ENCODE data around the gene TMEM86A. TPM values are rescaled to one million over a fixed set of nuclear protein-coding genes. Genes with fewer than 3 reads are reported as not detected.

The TMEM86A gene
- total RNA-seq, 2 donors from 2014 or later, result 6.2 to 6.9 TPM

- WGBS, 2 experiments (ENCODE audit: insufficient coverage in 1 of 2, insufficient read length in 1 of 2), result 78 to 80% methylated on average over 7 of the region's 7 CpGs
- H3K27ac Mint-ChIP-seq, result no peak overlapping the region
These were observed 16.9 kb downstream of the TMEM86A start for GRCh38 chr11:18715476-18715875.

DNA sequence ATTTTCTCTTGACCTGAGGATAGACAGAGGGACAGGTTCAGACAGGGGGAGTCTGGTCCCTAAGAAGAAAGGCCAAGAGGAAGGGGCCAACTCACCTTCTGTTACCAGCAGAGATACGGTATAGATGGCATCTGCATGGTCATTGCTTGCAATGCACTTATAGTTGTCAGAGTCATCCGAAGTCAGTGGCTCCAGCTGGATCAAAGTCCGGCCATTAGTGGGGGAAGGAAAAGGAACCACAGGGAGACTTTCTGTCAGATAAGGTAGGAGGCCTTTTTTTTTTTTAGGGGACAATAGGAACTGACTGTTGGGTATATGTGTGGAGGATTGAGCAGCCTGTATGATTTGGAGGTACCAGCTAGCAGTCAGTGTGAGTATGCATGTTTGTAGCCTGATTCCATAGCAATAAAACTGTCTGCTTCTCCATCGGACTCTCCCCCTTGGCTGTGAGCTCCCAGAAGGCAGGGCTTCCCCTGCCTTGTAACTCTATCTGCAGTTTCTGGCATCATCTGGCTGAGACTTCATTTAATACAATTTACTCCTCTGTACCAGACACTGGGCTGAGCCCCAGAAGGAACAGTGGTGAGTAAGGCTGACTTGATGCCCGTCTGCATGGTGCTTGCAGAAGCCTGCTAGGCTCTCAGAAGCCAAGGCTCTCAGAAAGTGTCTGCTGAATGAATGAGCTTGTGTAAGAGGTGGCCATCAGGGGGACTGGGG is 21.7 kb downstream of the TMEM86A start:
- DNase-seq, result no peak
- Mint-ChIP-seq H3K9me3 (no peaks in the 10 kb centered on the region), H3K27ac (no peak overlapping the region), H3K4me3 (peak overlapping the region; percentile 76), H3K27me3 (ENCODE audit: insufficient read depth) (peaks cover 51% of the 10 kb centered on the region), H3K4me1 (peaks cover 5% of the 10 kb centered on the region), H3K36me3 (ENCODE audit: low read depth) (no peaks in the 10 kb centered on the region)
- H3K36me3 ChIP-seq (ENCODE audit: control insufficient read depth, insufficient read depth, low read length), result no peaks in the 10 kb centered on the region
- 89% methylated on average over 4 to 5 of the region's 5 CpGs for WGBS, 2 experiments (ENCODE audit: insufficient coverage in 1 of 2, insufficient read length in 1 of 2)
- no peak overlapping the region for H3K27ac ChIP-seq (ENCODE audit: low read depth, low read length)
- H3K9ac ChIP-seq (ENCODE audit: extremely low read depth, low read length, poor library complexity, severe bottlenecking), result no peak overlapping the region
- no peaks in the 10 kb centered on the region for H3K4me1 ChIP-seq (ENCODE audit: control insufficient read depth, insufficient read depth, low read length)
- no peak for TF ChIP-seq CTCF (conservative IDR thresholded peaks at IDR 0.05)
- peaks cover 40% of the 10 kb centered on the region for H3K27me3 ChIP-seq (ENCODE audit: control insufficient read depth, insufficient read depth, low read length, poor library complexity, severe bottlenecking)
- peak overlapping the region; percentile 87 for H3K4me3 ChIP-seq (ENCODE audit: low read length)
- no peaks in the 10 kb centered on the region for H3K9me3 ChIP-seq (ENCODE audit: control insufficient read depth, low read length)

More at GRCh38 chr11:18715476-18715875, 16.9 kb downstream of the TMEM86A start:
- Histone ChIP-seq H3K9ac (ENCODE audit: extremely low read depth, low read length, poor library complexity, severe bottlenecking) (no peak overlapping the region), H3K27ac (ENCODE audit: low read depth, low read length) (no peak overlapping the region), H3K4me1 (ENCODE audit: control insufficient read depth, insufficient read depth, low read length) (no peaks in the 10 kb centered on the region), H3K27me3 (ENCODE audit: control insufficient read depth, insufficient read depth, low read length, poor library complexity, severe bottlenecking) (peaks cover 65% of the 10 kb centered on the region), H3K4me3 (ENCODE audit: low read length) (no peak overlapping the region), H3K36me3 (ENCODE audit: control insufficient read depth, insufficient read depth, low read length) (no peaks in the 10 kb centered on the region), H3K9me3 (ENCODE audit: control insufficient read depth, low read length) (no peaks in the 10 kb centered on the region)
- no peak for TF ChIP-seq CTCF (conservative IDR thresholded peaks at IDR 0.05)
- H3K4me1 Mint-ChIP-seq, result peaks cover under 1% of the 10 kb centered on the region
- H3K9me3 Mint-ChIP-seq, result no peaks in the 10 kb centered on the region
- H3K27me3 Mint-ChIP-seq (ENCODE audit: insufficient read depth), result peaks cover 73% of the 10 kb centered on the region
- no peaks in the 10 kb centered on the region for H3K36me3 Mint-ChIP-seq (ENCODE audit: low read depth)
- no peak overlapping the region for H3K4me3 Mint-ChIP-seq
- no peak for DNase-seq

DNA sequence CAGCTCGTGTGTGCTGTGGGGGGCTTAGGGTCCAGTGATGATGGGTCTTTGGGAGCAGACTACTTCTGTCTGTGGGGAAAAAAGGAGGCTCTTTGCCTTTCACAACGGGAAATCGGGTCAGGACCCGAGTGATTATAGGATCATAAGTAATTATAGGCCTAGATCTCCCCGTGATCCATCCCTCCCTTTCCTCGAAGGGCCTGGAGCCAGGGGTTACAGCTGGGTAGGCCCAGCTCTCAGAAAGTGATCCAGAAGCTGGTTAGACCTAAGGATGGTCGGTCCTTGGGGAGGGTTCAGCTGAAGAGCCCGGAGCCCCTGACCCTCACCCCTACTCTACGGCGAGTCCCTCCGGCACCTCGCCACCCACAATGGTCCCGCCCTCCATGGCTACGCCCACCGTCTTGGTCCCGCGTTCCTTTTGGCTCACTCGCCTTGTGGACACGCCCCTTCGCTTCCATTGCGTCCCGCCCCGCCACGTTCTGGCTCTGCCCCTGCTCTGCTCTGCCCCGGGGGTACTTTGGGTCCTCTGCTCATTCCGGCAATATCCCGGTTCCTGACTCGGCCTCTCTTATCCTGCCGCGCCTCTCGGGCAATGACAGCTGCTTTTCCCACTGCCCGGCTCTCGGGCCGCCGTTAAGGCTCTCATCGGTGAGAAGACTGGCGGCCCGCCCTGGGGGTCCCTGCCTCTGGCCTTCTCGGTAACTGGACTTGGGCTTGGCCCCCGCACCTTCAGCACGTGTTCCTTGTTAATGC is 22.4 kb downstream of the TMEM86A start:
- WGBS, 2 experiments (ENCODE audit: insufficient coverage in 1 of 2, insufficient read length in 1 of 2), result 11 to 12% methylated on average over 31 to 41 of the region's 41 CpGs
- Histone ChIP-seq H3K27ac (ENCODE audit: low read depth, low read length) (peak overlapping the region; percentile 41), H3K27me3 (ENCODE audit: control insufficient read depth, insufficient read depth, low read length, poor library complexity, severe bottlenecking) (peaks cover 33% of the 10 kb centered on the region), H3K36me3 (ENCODE audit: control insufficient read depth, insufficient read depth, low read length) (no peaks in the 10 kb centered on the region), H3K4me3 (ENCODE audit: low read length) (peak overlapping the region; percentile 87), H3K9ac (ENCODE audit: extremely low read depth, low read length, poor library complexity, severe bottlenecking) (peak overlapping the region; percentile 53), H3K9me3 (ENCODE audit: control insufficient read depth, low read length) (no peaks in the 10 kb centered on the region), H3K4me1 (ENCODE audit: control insufficient read depth, insufficient read depth, low read length) (no peaks in the 10 kb centered on the region)
- peak overlapping the region; percentile 65 for H3K27ac Mint-ChIP-seq
- no peak for TF ChIP-seq CTCF (conservative IDR thresholded peaks at IDR 0.05)
- H3K27me3 Mint-ChIP-seq (ENCODE audit: insufficient read depth), result peaks cover 45% of the 10 kb centered on the region
- H3K4me1 Mint-ChIP-seq, result peaks cover 8% of the 10 kb centered on the region
- H3K36me3 Mint-ChIP-seq (ENCODE audit: low read depth), result no peaks in the 10 kb centered on the region
- H3K4me3 Mint-ChIP-seq, result peak overlapping the region; percentile 76
- no peaks in the 10 kb centered on the region for H3K9me3 Mint-ChIP-seq
- peak; percentile 97 for DNase-seq

Measured in endodermal cell (in vitro differentiated cells).